Ectodermal cell (in vitro differentiated cells): Measurements from ENCODE around the gene UFSP2.

Experiments used
- H3K27ac ChIP-seq: 2 replicates; pipeline ENCODE4 v1.7.0; 2013; ENCODE audit warnings: mild to moderate bottlenecking, low read depth, low read length; ENCODE audit not compliant: insufficient read depth, poor library complexity, severe bottlenecking
- H3K27me3 ChIP-seq: 2 replicates; pipeline ENCODE4 v1.7.0; 2013; ENCODE audit warnings: mild to moderate bottlenecking, low read length; ENCODE audit not compliant: insufficient read depth, control insufficient read depth, poor library complexity, severe bottlenecking
- H3K36me3 ChIP-seq: one replicate; pipeline ENCODE4 v1.7.0; 2013; ENCODE audit warnings: low read length; ENCODE audit not compliant: control insufficient read depth, insufficient read depth
- H3K4me1 ChIP-seq: one replicate; pipeline ENCODE4 v1.7.0; 2013; ENCODE audit warnings: low read length; ENCODE audit not compliant: control insufficient read depth, insufficient read depth
- H3K4me3 ChIP-seq: 2 replicates; pipeline ENCODE4 v1.7.0; 2013; ENCODE audit warnings: low read depth, low read length, control low read depth; ENCODE audit not compliant: insufficient read depth
- H3K9me3 ChIP-seq: 2 replicates; pipeline ENCODE4 v1.7.0; 2013; ENCODE audit warnings: mild to moderate bottlenecking, low read length, moderate library complexity; ENCODE audit not compliant: control insufficient read depth
- WGBS, 2 experiments: methylation state at CpG; one replicate each; pipeline ENCODE4 v1.1.7; 2013; ENCODE audit warnings: missing lambda C conversion rate in 2 of 2; 5-methylcytosine and 5-hydroxymethylcytosine counted together

The UFSP2 gene

GRCh38 chr4:185384930-185385331 is 40.8 kb downstream of the UFSP2 start:
- Histone ChIP-seq H3K4me3 (no peak overlapping the region), H3K27me3 (no peaks in the 10 kb centered on the region), H3K36me3 (no peaks in the 10 kb centered on the region), H3K4me1 (no peaks in the 10 kb centered on the region), H3K27ac (no peak overlapping the region), H3K9me3 (no peaks in the 10 kb centered on the region)
- WGBS, 2 experiments = 79 to 91% methylated on average over 7 to 10 of the region's 10 CpGs

GRCh38 chr4:185384061-185384460 is 41.7 kb downstream of the UFSP2 start:
- H3K27ac ChIP-seq = no peak overlapping the region
- H3K4me3 ChIP-seq = no peak overlapping the region
- no peaks in the 10 kb centered on the region for H3K36me3 ChIP-seq
- WGBS, 2 experiments = 83 to 89% methylated on average over 1 of the region's 2 CpGs
- no peaks in the 10 kb centered on the region for H3K4me1 ChIP-seq
- no peaks in the 10 kb centered on the region for H3K9me3 ChIP-seq
- no peaks in the 10 kb centered on the region for H3K27me3 ChIP-seq

GRCh38 chr4:185383451-185383850 is 42.3 kb downstream of the UFSP2 start:
- H3K36me3 ChIP-seq = no peaks in the 10 kb centered on the region
- no peaks in the 10 kb centered on the region for H3K4me1 ChIP-seq
- no peaks in the 10 kb centered on the region for H3K9me3 ChIP-seq
- no peak overlapping the region for H3K27ac ChIP-seq
- no peaks in the 10 kb centered on the region for H3K27me3 ChIP-seq
- no peak overlapping the region for H3K4me3 ChIP-seq
- WGBS, 2 experiments = 82 to 84% methylated on average over 4 of the region's 4 CpGs

GRCh38 chr4:185382754-185383153 is 43.0 kb downstream of the UFSP2 start:
- no peaks in the 10 kb centered on the region for H3K36me3 ChIP-seq
- H3K4me1 ChIP-seq = no peaks in the 10 kb centered on the region
- H3K9me3 ChIP-seq = no peaks in the 10 kb centered on the region
- no peaks in the 10 kb centered on the region for H3K27me3 ChIP-seq
- no peak overlapping the region for H3K4me3 ChIP-seq
- no peak overlapping the region for H3K27ac ChIP-seq

GRCh38 chr4:185381288-185382196 is 44.2 kb downstream of the UFSP2 start:
- 96 to 97% methylated on average over 3 of the region's 4 CpGs for WGBS, 2 experiments
- H3K27me3 ChIP-seq = no peaks in the 10 kb centered on the region
- no peak overlapping the region for H3K4me3 ChIP-seq
- no peaks in the 10 kb centered on the region for H3K36me3 ChIP-seq
- H3K4me1 ChIP-seq = no peaks in the 10 kb centered on the region
- no peaks in the 10 kb centered on the region for H3K9me3 ChIP-seq
- H3K27ac ChIP-seq = no peak overlapping the region

GRCh38 chr4:185380320-185380719 is 45.4 kb downstream of the UFSP2 start:
- Histone ChIP-seq H3K27ac (no peak overlapping the region), H3K27me3 (no peaks in the 10 kb centered on the region), H3K4me1 (no peaks in the 10 kb centered on the region), H3K36me3 (no peaks in the 10 kb centered on the region), H3K4me3 (no peak overlapping the region), H3K9me3 (no peaks in the 10 kb centered on the region)
- WGBS, 2 experiments = 97 to 100% methylated on average over 1 of the region's 1 CpG

GRCh38 chr4:185379326-185380295 is 46.2 kb downstream of the UFSP2 start:
- H3K36me3 ChIP-seq = no peaks in the 10 kb centered on the region
- no peaks in the 10 kb centered on the region for H3K9me3 ChIP-seq
- no peak overlapping the region for H3K4me3 ChIP-seq
- no peaks in the 10 kb centered on the region for H3K27me3 ChIP-seq
- no peaks in the 10 kb centered on the region for H3K4me1 ChIP-seq
- WGBS, 2 experiments = 93 to 97% methylated on average over 13 of the region's 13 CpGs
- no peak overlapping the region for H3K27ac ChIP-seq

- no peaks in the 10 kb centered on the region for H3K27me3 ChIP-seq
- no peaks in the 10 kb centered on the region for H3K36me3 ChIP-seq
- no peaks in the 10 kb centered on the region for H3K4me1 ChIP-seq
- H3K9me3 ChIP-seq = no peaks in the 10 kb centered on the region
- no peak overlapping the region for H3K4me3 ChIP-seq
- WGBS, 2 experiments = 86 to 87% methylated on average over 6 of the region's 6 CpGs
- H3K27ac ChIP-seq = no peak overlapping the region
Observed at GRCh38 chr4:185378264-185378663, 47.5 kb downstream of the UFSP2 start.

GRCh38 chr4:185374573-185374972 is 51.2 kb downstream of the UFSP2 start:
- H3K27ac ChIP-seq = no peak overlapping the region
- H3K27me3 ChIP-seq = no peaks in the 10 kb centered on the region
- H3K9me3 ChIP-seq = no peaks in the 10 kb centered on the region
- no peaks in the 10 kb centered on the region for H3K4me1 ChIP-seq
- no peak overlapping the region for H3K4me3 ChIP-seq
- H3K36me3 ChIP-seq = no peaks in the 10 kb centered on the region
- 97 to 99% methylated on average over 6 of the region's 6 CpGs for WGBS, 2 experiments

GRCh38 chr4:185374027-185374426 is 51.7 kb downstream of the UFSP2 start:
- no peaks in the 10 kb centered on the region for H3K36me3 ChIP-seq
- H3K4me3 ChIP-seq = no peak overlapping the region
- no peaks in the 10 kb centered on the region for H3K4me1 ChIP-seq
- no peak overlapping the region for H3K27ac ChIP-seq
- H3K9me3 ChIP-seq = no peaks in the 10 kb centered on the region
- 91 to 94% methylated on average over 6 to 7 of the region's 7 CpGs for WGBS, 2 experiments
- H3K27me3 ChIP-seq = no peaks in the 10 kb centered on the region
